ENCODE results near the gene IRS1.

The IRS1 gene

GRCh38 chr2:226754821-226755604 lies 44.6 kb downstream of the IRS1 start:
- peak; percentile 15 for DNase-seq

- no peak for DNase-seq
Observed at GRCh38 chr2:226752887-226753286, 46.7 kb downstream of the IRS1 start.

GRCh38 chr2:226747288-226747687 lies 52.3 kb downstream of the IRS1 start:
- DNase-seq: no peak

- no peak for DNase-seq
Observed at GRCh38 chr2:226746196-226746800, 53.3 kb downstream of the IRS1 start.

- no peak for DNase-seq
Observed at GRCh38 chr2:226743915-226744314, 55.7 kb downstream of the IRS1 start.

- no peak for DNase-seq
Observed at GRCh38 chr2:226742347-226742746, 57.3 kb downstream of the IRS1 start.

- DNase-seq: no peak
Observed at GRCh38 chr2:226740039-226740648, 59.5 kb downstream of the IRS1 start.

GRCh38 chr2:226739545-226740030 lies 60.0 kb downstream of the IRS1 start:
- DNase-seq: no peak

- DNase-seq: no peak
Observed at GRCh38 chr2:226738821-226739544, 60.6 kb downstream of the IRS1 start.

GRCh38 chr2:226738191-226738820 lies 61.3 kb downstream of the IRS1 start:
- DNase-seq: no peak

- no peak for DNase-seq
Observed at GRCh38 chr2:226736382-226736781, 63.2 kb downstream of the IRS1 start.

- DNase-seq: no peak
Observed at GRCh38 chr2:226733927-226734564, 65.6 kb downstream of the IRS1 start.

- DNase-seq: no peak
Observed at GRCh38 chr2:226733189-226733858, 66.3 kb downstream of the IRS1 start.

- DNase-seq: no peak
Observed at GRCh38 chr2:226732478-226733188, 67.0 kb downstream of the IRS1 start.

GRCh38 chr2:226730481-226730880 lies 69.1 kb downstream of the IRS1 start:
- no peak for DNase-seq

- no peak for DNase-seq
Observed at GRCh38 chr2:226728996-226729395, 70.6 kb downstream of the IRS1 start.

- no peak for DNase-seq
Observed at GRCh38 chr2:226727251-226727650, 72.4 kb downstream of the IRS1 start.

GRCh38 chr2:226726546-226726945 lies 73.1 kb downstream of the IRS1 start:
- no peak for DNase-seq

- DNase-seq: no peak
Observed at GRCh38 chr2:226725126-226725860, 74.3 kb downstream of the IRS1 start.

- no peak for DNase-seq
Observed at GRCh38 chr2:226721541-226721940, 78.1 kb downstream of the IRS1 start.

Measured in COR-L47 (cell line).